ENCODE data around the gene CLN3.
"Not testable (repeated sequence)": the region's sequence is repeated elsewhere in the genome, so short reads cannot be mapped to it uniquely, and the experiment has no call there.

The CLN3 gene

DNA sequence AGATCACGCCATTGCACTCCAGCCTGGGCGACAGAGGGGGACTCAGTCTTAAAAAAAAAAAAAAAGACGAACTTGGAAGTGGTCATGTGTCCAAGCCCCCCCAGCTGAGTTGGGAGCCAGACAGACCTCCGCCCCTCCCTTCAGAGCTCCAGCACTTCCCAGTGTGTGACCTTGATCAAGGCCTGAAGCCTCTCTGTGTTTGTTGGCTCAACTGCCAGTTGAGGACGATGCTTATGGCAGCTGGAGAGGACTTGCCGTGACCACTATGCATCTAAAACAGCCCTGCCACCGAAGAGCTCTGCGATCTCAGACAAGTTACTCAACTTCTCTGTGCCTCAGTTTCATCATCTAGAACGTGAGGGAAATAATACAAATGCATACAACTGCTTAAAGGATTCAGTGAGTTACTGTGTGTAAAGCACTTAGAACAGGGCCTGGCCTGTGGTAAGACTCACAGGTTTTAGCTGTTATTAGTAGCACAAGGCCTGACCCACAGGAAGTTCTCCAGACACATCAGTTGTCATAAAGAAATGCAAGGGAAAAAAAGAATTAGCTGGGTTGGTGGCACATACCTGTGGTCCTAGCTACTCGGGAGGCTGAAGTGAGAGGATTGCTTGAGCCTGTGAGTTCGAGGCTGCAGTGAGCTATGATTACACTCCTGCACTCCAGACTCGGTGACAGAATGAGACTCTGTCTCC is 21.8 kb upstream of the CLN3 start:
- no peak for DNase-seq (ENCODE audit: low read depth in 2 of 2)

DNA sequence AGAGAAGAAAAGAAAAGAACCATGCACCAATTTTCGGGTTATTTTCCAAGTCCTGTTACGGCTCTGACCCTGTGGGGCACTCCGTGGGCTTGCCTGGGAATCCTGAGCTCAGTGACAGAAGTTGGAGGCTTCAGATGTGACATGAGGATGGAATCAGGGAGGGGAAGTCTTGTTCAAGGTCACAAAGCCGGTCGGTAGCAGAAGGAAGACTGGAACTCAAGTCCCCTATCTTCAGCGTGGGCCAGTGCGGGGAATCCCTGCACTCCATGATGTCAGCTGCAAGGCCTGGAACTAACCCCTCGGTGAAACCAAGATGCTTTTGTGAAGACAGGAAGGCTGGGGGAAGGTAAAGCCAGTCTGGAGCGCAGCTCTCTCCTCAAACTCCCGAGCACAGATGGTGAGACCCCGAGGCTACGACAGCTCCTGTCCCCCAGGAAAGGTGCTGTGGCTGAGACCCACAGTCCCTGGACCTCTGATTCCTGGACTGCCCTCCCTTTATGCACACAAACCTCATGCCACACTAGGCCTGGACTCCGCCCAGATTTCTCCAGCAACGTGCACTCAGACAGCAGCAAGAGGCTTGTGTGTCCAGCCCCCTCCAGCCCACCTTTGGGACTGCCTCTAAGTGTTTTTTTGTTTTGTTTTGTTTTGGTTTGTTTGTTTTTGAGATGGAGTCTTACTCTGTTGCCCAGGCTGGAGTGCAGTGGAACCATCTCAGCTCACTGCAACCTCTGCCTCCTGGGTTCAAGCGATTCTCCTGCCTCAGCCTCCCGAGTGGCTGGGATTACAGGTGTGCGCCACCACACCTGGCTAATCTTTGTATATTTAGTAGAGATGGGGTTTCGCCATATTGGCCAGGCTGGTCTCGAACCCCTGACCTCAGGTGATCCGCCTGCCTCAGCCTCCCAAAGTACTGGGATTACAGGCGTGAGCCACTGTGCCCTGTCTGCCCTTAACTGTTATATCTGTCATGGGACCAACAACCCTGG is 20.2 kb upstream of the CLN3 start:
- DNase-seq (ENCODE audit: low read depth in 2 of 2): no peak

DNA sequence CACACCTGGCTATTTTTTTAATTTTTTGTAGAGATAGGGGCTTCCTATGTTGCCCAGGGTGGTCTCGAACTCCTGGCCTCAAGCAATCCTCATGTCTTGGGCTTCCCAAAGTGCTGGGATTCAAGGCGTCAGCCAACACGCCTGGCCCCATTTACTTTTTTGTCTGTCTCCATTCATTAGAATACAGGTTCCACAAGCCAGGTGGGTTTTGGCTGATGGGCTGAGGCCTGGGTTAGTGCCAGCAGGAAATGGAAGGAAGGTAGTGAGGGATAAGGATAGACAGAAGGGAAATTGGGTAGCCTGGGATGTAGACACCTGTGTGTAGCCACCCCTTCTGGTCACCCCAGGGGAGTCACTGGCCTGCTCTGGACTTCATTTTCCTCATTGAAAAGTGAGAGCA is 19.2 kb upstream of the CLN3 start:
- no peak for DNase-seq (ENCODE audit: low read depth in 2 of 2)

DNA sequence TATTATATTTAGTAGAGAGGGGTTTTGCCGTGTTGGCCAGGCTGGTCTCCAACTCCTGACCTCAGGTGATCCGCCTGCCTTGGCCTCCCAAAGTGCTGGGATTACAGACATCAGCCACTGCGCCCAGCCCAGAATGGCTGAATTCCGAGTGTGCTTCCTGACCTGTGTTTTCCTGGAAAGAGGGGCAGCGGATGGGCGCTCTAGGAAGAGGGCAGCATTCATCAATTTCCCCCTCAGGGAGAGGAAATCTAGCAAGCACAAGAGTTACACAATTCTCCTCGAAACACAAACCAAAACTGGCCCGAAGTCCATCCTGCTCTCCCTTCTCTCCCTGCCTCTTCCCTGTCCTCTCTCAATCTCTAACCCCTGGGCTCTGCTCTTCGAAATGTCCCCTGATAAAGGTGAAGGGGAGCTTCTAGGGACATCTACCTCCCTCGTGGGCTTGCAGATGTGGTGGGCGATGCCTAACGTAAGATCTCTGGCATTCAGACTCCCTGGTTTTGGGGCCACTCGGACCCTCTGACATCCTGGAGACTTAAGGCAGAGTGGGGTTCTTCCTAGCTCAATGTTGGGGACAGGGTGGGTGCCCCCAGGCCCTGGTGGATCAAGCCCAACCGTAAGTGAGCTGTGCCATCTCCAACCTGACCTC is 13.7 kb upstream of the CLN3 start:
- DNase-seq (ENCODE audit: low read depth in 2 of 2): no peak

DNA sequence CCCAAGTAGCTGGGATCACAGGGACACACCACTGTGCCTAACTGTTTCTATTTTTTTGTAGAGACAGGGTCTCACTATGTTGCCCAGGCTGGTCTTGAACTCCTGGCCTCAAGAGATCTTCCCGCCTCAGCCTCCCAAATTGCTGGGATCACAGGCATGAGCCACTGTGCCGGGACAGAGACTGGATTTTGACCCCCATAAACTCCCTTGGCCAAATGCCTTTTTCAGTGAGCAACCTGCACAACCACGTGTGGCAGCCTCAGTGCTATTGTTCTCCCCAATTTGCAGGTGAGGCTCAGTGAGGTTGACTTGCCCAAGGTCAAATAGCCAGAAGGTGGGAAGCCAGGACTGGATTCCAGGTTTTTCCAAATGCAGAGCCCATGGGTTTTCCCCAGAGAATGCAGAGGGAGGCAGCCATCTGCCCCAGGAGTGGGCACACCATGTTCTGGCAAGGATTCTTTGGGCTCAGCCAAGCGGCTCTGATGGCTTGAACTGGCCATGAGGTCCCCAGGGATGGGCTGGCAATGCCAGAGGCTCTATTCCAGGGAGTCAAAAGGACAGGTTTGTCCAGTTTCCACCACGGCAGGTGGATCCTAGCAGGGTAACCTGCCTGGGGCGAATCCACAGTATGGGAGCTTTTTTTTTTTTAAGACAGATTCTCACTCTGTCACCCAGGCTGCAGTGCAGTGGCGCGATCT is 13.0 kb upstream of the CLN3 start:
- no peak for DNase-seq (ENCODE audit: low read depth in 2 of 2)

DNA sequence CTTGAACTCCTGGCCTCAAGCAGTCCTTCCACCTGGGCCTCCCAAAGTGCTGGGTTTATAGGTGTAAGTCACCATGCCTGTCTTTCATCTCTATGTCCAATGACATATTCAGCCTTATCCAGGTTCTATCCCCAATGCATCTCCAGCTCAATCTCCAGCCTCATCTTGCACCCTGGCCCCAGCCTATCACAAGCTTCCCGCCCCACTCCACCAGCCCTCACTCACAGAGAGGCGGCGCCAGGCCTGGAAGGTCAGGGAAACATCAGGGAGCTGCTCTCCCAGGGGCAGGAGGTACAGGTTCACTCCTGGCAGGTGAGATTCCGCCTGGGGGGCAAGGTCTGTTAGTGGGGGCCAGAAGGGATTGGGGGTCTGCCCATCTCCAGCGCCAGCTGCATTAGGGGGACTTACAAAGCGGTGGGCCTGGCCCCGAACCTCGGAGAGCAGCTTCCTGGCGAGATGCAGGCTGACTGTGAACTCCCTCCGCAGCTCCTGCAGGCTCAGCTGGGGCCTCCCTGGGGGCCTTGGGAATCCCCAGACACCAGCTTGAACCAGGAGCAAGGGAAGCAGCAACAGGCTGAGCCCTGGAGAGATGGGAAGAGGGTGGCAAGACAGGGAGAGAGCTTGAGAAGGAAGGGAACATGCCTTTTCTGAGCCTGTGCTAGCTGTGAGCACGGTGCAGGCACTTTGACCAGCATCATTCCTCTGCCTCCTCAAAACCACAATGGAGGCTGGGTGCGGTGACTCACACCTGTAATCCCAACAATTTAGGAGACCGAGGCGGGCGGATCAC is 11.8 kb upstream of the CLN3 start:
- DNase-seq (ENCODE audit: low read depth in 2 of 2): no peak

DNA sequence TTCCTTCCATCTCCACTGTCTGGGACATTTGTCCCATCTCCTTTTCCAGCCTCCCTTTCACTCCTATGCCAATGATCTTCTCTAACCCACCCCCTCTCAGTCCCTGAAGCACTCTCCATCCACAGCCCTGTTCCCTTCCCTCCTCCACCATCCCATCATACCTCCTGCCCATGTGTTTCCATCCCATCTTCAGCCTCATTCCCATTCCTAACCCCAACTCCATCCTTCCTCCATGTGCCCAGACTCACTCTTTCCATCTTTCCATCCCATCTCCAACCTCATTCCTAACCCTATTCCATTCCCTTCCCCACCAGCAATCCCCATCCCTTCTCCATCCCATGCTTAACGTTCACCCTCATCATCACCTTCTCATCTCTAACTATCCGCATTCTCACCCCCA is 10.4 kb upstream of the CLN3 start:
- no peak for DNase-seq (ENCODE audit: low read depth in 2 of 2)

DNA sequence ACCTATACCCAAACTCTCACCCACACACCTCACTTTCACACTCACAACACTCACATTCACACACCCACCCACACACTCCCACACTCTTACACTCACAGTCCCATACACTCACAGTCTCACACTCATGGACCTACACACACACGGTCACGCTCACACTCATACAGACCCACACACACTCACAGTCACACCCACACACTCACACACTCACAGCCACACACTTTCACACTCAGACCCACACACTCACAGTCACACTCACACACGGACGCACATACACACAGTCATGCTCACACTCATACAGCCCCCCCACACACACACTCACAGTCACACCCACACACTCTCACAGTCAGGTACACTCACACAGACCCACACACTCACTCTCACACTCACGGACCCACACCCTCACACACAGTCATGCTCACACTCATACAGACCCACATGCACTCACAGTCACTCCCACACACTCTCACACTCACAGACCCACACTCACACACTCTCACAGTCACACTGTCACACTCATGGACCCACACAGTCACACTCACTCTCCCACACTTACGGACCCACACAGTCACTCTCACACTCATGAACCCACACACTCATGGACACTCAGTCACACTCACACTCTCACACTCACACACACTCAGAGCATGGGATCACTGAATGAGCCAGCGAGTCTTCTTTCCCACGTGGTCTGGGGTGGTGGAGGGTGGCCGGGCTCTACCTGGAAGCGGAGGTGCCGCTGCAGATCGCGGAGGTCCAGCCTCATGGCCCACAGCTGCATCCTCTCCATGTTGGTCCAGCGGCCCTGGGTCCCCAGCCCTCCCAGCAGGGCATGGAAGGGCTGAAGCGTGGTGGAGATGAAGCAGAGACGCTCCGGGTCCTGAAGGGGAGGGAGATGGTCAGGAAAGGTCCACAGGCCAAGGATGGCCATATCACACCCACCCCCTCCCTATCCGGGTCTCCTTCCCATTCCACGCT is 9.7 kb upstream of the CLN3 start:
- DNase-seq (ENCODE audit: low read depth in 2 of 2): no peak

DNA sequence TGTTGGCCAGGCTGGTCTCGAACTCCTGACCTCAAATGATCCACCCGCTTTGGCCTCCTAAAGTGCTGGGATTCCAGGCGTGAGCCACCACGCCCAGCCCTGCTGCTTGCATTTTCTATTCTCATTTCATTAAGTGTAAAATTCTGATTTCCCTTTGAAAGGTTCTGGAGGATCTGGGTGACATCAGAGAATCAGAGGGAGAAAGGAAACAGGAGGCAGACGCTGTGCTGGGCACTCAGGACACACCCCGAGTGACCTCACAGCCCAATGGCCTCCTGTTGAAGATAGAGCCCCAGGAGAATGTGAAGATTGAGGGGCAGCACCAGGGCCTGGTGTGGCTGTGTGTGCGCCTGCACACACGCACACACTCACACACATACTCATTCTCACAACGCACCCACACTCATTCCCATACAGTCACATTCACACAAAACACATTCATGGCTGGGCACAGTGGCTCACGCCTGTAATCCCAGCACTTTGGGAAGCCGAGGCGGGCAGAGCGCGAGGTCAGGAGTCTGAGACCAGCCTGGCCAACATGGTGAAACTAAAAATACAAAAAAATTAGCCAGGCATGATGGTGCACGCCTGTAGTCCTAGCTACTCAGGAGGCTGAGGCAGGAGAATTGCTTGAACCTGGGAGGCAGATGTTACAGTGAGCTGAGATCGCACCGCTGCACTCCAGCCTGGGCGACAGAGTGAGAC is 8.8 kb upstream of the CLN3 start:
- not testable (repeated sequence) for DNase-seq (ENCODE audit: low read depth in 2 of 2)

DNA sequence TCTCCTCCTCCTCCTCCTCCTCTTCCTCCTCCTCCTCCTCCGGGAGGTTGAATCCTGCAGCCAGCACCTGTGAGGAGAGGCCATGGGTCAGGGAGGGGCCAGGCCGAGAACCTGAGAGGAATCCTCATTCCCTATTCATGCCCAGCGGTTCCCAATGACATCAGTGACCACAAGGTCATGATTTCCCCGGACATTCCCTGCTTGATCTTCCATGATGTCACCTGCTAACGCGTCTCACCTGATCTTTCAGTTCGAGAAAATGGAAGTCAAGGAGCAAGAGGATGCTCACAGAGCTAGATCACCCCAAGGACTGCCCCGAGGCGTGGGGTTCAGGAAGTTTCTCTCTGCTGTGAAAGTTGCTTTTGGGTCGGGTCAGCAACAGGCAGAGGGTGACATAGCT is 8.0 kb upstream of the CLN3 start:
- DNase-seq (ENCODE audit: low read depth in 2 of 2): no peak

DNA sequence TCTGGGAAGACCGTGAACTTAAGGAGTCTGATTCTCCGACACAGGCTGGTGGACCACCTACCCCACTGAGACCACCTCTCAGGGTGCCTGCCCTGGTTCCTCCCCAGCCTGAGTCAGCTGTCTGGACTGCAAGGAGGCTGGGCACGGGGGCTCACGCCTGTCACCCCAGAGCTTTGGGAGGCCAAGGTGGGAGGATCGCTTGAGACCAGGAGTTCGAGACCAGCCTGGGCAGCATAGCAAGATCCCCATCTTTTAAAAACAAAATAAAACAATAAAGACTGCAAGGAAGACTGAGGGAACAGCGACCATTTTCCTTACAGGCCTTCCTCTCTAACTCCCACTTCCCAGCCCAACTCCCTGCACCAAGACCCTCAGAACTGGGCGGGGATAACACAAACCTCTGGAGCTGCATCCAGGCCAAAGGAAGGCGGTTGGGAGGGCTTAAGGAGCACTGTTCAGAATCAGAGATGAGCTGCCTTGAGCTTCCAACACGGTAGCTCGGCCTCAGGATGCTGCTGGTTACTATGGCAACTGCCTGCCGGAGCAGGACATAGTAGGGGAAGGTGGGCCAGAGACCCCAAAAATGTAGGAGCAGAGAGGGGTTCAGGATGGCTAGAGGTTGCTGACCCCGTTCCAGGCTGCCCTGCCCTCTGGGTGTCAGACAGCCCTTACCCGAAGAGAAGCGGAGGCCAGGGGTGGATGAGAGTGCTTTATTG is 7.0 kb upstream of the CLN3 start:
- no peak for DNase-seq (ENCODE audit: low read depth in 2 of 2)

DNA sequence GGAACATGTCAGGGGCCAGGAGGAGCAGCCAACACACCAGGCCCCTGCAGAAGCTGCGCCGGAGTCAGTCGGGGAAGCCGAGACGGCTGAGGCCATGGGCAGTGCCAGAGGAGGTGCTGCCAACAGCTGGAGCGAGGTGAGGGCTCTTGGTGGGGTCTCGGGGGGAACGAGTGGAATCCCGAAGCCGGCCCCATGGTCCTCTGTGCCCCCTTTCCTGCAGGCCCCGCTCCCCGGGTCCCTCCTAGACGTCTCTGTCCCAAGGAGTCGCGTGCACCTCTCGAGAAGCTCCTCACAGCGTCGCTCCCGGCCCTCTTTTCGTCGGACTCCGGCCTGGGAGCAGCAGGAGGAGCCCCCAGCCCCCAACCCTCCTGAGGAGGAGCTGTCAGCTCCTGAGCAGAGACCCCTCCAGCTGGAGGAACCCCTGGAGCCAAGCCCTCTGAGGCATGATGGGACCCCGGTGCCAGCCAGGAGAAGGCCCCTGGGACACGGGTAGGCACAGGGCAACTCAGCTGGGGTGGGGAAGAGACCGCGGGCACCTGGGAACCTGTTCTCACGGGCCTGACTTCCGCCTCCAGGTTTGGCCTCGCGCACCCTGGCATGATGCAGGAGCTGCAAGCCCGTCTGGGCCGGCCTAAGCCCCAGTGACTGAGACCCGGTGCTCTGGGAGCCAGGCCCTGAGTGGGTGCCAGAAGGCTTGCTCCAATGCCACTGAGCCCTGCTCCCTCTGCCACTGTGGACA is 6.2 kb upstream of the CLN3 start:
- DNase-seq (ENCODE audit: low read depth in 2 of 2): no peak

DNA sequence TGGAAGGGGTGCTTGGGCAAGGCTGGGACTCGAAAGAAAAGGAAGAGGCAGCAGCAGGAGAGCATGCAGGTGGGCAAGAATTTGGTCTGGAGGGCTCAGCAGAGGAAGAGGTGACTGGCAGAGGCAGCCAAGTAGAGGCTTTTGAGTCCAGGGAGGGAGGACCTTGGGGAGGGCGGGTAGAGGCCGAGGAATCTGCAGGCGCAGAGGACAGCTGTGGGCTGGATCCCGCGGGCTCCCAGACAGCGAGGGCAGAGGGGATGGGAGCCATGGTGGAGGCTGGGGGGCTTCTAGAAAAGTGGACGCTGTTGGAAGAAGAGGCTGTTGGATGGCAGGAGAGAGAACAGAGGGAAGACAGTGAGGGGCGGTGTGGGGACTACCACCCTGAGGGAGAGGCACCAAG is 5.5 kb upstream of the CLN3 start:
- no peak for DNase-seq (ENCODE audit: low read depth in 2 of 2)

DNA sequence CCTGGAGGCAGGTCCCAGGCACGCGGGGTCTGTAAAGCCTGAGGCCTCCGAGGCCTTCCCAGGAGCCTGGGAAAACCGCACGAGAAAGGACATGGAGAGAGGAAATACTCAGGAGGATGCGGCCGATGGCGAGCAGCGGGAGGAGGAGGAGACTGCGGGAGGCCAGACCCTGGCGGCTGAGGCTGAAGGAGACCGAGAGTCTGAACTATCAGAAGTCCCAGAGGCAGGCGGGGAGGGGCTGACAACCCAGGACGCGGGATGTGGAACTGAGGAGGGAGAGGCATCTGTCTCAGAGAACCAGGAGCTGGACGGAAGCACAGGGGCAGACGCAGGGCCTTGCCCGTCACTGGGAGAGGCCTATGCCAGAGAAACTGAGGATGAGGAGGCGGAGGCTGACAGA is 5.0 kb upstream of the CLN3 start:
- no peak for DNase-seq (ENCODE audit: low read depth in 2 of 2)

DNA sequence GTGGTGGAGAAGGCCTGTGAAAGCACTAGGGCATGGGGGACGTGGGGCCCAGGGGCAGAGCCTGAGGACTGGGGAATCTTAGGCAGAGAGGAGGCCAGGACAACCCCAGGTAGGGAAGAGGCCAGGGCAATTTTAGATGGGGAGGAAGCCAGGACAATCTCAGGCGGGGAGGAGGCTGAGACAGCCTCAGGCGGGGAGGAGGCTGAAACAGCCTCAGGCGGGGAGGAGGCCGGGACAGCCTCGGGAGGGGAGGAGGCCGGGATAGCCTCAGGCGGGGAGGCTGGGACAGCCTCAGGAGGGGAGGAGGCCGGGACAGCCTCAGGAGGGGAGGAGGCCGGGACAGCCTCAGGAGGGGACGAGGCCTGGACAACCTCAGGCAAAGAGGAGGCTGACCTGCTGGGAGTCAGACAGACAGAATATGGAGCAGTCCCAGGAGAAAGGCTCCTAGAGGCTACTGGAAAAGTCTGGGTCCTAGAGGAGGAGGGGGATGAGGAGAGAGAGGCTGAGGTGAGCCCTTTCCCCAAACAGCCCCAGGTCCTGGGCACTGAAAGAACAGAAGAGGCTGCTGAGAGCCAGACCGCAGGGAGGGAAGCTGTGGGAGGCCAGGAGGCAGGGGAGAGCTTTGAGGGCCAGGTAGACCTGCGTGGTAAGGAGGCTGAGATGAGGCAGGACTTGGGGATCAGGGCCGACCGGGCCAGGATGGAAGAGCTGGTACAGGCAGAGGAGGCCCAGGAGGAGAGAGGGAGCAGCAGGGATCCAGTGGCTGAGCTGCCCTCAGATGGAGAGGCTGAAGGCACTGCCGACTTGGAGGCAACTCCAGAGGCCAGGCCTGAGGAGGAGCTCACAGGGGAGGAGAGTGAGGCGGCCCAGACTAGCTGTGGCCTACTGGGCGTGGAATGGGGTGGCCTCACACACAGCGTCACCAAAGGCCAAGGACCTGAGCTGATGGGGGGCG is 4.2 kb upstream of the CLN3 start:
- no peak for DNase-seq (ENCODE audit: low read depth in 2 of 2)

DNA sequence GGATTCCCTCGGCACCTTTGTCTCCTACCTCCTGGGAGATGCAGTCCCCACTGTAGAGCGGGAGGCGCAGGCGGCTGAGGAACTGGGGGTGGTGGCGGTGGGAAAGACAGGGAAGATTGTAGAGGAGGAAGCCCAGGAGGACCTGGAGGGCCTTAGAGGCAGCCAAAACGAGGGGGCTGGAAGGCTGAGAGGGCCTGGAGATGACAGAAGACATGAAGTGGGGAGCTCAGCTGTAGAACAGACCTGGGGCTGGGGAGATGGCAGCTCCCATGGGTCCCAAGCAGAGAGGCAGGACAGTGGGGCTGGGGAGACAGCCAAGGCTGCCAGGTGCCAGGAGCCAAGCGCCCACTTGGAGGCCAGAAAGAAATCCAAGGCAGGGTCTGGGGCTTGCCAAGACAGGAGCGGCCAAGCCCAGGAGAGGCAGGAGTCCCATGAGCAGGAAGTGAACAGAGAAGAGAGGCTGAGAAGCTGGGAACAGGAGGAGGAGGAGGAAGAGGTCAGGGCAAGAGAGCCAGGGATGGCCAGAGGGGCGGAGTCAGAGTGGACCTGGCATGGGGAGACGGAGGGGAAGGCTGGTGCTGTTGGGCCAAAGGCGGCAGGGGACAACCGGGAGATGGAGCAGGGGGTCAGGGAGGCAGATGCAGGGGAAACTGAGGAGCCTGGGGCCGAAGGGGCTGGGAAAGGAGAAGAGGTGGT is 3.4 kb upstream of the CLN3 start:
- no peak for DNase-seq (ENCODE audit: low read depth in 2 of 2)

Measured in stimulated activated CD4-positive, alpha-beta T cell treated with anti-CD3 and anti-CD28 coated beads, Interleukin-15, amount 100 ng/mL, for 48 hours (primary cell).